Measurements from ENCODE around the gene BCKDK.
"Not testable (repeated sequence)": the region's sequence is repeated elsewhere in the genome, so short reads cannot be mapped to it uniquely, and the experiment has no call there.

The BCKDK gene

GRCh38 chr16:31144418-31144817 is 36.2 kb downstream of the BCKDK start:
- not testable (repeated sequence) for DNase-seq

GRCh38 chr16:31145398-31145990 is 37.3 kb downstream of the BCKDK start:
- DNase-seq, result no peak

GRCh38 chr16:31147574-31147973 is 39.4 kb downstream of the BCKDK start:
- no peak for DNase-seq

GRCh38 chr16:31148281-31148728 is 40.1 kb downstream of the BCKDK start:
- no peak for DNase-seq

GRCh38 chr16:31148896-31149295 is 40.7 kb downstream of the BCKDK start:
- no peak for DNase-seq

GRCh38 chr16:31149332-31149731 is 41.1 kb downstream of the BCKDK start:
- no peak for DNase-seq

GRCh38 chr16:31149894-31150890 is 42.0 kb downstream of the BCKDK start, which contains the start of gene PRSS36:
TSS of gene PRSS36 (minus strand) at chr16:31150066. CDS start at chr16:31150035, 31 bp downstream.
- no peak for DNase-seq

- not testable (repeated sequence) for DNase-seq
These were observed 42.8 kb downstream of the BCKDK start for GRCh38 chr16:31150976-31151375.

GRCh38 chr16:31157136-31157535 is 49.0 kb downstream of the BCKDK start:
- no peak for DNase-seq
